NCI-H2107 (cell line): ENCODE measurements around the gene TBC1D8.

ENCODE experiments used
- DNase-seq: peaks from one replicate; lab custom pipeline; 2025; lab: John Stamatoyannopoulos, UW

TBC1D8 gene

DNA sequence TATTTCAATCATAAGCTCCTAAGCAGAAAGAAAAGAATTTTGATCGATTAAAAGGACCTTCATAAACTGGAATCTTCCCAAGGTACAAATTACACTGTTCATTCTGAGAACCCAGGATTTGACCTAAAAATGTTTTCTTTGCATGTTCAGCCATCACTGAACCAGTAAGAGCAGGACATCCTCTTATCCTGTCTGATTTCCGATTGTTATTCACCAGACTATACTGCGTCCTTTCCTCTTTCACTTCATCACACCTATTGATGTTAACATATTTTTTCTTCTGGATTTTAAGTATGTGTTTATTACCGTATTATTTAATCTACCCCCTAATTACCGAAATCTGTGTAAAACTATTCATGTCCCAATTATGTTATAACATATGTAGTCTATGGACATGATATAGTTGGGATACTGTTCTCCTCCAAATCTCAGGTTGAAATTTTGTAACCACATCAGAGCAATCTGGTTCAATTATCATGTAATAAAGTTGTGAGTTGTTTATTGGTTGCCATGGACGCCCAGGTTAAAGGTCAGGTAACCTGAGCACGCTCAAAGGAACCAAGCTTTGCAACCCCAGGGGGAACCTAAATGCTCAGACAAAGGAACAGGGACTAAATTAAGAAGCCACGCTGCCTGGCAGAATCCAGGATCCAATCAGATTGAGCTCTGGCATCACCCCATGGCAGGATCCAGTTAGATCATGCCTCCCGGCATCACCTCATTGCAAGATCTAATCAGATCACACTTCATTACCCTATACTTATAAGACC lies 11.6 kb upstream of the TBC1D8 start:
- no peak for DNase-seq

DNA sequence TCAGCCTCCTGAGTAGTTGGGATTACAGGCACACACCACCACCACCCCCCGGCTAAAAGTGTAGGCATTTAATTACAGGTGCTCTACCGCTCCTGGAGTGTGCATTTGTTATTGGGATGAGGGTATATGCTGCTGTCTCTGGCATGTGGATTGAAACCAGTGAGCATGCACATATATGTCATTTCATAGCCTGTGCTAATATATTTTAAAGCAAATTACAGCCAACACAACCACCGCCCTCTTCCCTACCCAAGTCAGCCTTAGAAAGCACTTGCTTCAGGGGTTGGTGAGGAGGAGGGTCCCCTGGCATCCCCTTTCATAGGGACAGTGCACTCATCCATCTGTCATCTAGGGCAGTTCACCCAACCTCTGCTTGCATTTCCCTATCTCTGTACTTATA lies 10.5 kb upstream of the TBC1D8 start:
- DNase-seq: no peak

DNA sequence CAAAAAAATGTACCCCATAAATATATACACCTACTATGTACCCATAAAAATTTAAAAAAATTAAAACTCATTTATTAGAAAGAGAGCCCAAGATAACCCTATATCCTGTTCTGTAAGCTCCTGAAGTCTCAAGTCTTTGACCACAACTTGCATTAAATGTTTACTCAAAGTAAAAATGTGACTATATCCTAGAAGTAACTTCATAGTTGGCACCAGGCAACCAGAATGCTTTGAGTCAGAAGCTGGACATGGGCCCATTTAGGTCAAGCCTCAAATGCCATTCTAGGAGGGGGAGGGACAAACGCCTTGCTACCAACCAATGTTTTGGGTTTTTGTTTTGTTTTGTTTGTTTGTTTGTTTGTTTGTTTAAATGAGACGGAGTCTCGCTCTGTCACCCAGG lies 9.3 kb upstream of the TBC1D8 start:
- DNase-seq: no peak

DNA sequence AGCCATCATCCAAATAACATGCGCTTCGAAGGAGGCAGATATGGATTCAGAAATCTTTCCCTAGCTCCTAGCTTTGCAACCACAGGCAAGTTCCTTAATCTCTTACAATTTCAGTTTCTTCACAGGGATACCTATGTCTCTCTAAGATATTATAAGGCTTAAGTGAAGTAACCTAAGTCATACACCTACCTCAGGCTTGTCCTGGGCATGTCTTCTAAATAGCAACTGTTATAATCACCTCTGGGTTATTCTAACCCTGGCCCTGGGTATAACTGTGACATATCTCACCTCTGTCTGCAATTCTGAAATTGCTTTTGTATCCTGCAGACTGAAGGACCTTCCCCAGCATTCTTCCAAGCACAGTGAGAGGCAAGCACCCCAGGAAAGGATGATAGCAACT lies 8.3 kb upstream of the TBC1D8 start:
- DNase-seq: no peak

DNA sequence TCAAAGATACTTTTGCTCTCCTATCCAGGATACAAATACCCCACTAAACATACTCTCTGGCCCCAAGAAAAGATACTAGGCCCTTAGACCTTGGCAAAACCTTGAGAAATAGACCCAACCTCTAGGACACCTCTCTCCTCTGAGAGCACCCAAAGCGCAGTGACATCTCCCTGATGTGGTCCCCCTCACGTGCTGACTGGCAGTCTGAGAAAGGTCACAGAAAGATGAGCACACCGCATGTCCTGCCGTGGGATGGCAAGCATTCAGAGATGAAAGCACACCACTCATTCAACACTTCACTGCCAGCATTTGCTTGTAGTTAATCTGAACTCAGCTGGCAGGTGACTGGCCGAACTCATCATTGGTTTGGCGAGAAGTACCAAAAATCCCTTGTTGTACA lies 6.1 kb upstream of the TBC1D8 start:
- no peak for DNase-seq

DNA sequence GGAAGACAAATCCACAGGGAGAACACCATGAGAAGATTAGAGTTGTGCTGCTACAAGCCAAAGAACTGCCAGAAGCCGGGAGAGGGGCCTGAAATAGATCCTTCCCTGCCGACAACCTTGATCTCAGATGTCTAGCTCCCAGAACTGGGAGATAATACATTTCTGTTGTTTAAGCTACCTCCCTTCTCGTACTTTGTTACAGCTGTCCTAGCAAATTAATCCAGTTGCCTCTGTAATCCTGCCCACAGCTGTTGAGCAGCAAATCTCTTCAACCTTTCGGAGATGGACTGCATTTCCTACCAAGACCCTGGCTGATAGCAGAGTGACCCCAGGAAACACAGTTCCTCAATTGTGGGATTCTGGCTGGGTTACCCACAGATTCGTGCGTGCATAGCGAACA lies 2.6 kb upstream of the TBC1D8 start:
- no peak for DNase-seq

DNA sequence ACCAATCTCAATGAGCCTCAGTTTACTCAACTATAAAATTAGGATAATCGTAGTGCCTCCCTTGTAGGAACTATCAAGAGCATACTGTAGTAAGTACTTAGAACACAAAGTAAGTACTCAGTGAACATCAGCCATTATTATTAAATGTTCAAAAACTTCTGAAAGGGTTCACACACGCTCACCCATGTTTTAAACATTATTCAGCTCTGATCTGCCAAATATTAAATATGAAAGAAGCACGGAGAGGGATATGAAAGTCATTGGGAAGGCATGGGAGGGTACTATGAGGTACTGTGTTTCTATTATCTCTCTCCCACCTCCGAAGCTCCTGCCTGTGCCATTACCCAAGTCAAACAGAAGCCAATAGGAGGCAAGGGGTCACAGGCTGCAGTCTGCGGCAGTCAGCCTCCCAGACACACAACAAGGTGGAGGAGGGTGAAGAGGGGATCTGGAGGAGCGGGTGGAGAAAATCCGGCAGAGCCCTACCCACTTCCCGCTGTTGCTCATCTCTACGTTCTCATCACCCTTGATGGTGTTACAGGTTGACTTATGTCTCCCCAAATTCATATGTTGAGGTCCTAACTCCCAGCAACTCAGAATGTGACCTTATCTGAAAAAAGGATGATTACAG lies 2.0 kb upstream of the TBC1D8 start:
- DNase-seq: no peak

DNA sequence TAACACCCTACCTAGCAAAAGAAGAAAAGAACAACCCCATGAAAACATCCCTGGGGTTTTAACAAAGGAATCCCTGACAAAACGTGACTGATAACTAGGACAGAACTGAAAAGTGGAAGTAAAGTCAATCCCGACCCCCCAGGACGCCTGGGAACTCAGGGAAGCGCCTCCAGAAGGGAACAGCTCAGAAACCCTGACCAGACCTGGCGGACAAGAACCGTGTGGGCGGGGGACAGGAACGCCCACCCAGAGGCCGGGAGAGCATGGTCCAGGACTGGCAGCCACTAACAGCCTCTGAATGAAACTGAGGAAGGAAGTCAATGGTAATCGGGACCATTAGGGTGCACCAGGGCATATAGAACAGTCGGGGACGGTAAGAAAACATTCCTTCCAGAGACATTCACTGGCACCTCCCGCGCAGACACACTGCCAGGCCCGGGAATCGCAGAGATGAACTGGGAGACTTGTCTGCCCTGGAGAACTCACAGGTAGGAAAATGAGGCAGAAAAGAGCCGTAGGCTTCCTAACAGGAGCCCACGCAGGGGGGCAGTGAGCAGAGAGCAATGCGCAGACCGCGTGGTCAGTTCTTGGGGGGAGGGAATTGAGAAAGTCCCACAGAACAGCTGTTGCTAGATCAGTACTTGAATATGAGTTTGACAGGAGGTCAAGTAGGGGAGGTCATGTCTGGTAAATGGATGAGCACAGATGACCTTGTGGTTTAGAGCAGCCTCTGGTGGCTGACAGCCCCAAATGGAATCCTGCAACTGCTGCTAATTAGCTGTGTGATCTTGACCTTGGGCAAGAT lies 1.3 kb upstream of the TBC1D8 start:
- DNase-seq: no peak

DNA sequence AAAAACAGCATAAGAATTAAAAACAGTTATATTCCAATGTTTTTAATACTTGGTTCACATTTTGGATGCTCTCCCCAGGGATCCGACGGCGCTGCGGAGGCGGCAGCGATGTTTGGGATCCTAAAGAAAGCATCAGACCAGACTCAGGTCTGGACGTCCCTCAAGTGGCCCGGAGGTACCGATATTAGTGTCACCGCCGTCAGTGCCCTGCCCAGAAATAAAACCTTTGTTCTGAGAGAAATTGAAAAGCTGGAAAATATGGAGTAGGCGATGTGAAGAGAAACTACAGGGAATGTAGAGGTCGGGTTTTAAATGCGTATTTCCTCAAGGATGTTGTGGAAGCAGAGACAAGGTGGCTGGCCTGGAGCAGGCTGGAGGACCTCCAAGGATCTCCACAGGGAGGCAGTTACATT lies 683 bp upstream of the TBC1D8 start:
- DNase-seq: no peak

DNA sequence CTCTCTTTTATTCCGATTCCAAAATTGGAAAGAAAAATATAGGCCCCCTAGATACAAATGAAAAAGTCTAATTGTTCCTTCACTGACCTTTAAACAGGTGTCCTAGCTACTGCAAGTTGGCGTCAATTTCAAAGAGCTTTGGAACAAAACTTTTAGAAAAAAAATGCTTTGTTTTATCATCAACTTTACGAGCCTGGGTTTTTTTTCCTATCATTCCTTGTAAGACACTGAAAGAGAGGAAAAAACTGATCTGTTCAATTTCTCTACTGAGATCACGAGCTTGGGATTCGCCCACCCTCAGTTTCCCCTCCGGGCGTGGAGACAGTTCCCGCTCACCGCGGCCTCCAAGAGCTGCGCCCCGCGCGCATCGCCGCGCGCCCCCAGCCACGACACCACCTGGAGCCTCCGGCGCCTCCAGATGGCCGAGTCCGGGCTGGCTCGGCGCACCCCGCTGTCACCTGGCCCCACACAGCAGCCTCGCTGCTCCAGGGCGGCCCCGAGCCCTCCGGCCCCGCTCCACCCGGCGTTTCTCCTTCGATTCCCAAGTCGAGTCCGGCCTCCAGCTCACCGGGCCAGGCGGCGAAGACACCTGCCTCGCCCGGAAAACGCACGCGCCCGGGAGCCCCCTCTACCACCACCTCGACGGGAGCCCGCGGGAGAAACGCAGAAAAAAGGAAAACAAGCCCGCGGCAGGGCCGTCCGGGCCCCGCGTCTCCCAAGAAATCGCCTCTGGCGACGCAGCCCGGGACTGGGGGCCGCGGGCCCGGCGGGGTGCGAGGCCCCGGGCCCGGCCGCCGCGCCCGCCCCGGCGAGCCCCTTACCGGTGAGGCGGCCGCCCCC lies 656 bp downstream of the TBC1D8 start:
- DNase-seq: no peak

DNA sequence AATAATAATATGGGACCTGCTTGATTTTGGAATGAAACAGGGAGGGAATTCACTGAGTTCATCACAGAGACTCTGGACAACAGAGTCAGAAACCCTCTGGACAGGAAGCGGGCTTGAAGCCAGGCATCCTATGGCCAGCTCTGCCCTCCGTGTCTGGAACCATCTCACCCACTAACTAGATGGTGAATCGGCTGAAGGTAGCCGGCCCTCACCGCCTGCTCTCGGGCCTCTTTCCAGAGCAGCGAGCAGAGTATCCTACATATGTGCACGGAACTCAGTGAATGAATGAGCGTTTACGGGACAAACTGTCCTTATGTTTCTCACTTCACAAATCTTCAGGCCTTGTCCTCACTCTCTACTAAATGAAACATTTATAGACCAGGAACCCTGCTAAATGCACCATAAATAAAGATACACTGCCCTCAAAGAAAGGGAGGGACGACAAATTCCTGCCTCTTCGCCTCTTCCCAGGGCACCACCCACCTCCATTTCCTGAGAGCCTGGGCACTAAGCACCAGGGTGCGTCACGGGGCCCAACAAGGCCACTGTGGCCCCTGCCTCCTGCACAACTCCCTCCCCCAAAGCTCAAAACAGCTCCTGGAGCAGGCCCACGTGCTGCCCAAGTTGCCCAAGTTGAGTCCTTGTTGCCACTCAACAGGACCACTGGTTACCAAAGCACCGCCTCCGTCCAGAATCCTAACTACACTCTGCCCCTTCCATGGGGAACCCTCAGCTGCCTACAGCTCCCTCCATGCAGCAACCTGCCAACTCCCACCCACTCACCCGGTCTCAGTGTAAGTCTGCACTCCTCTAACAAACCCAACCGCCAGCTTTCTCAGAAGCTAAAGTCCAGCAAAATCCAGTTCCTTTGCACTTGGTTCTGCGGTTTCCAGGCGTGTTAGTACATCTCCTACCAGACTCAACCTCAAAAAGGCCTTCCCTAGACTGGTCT lies 1.7 kb downstream of the TBC1D8 start:
- DNase-seq: no peak

DNA sequence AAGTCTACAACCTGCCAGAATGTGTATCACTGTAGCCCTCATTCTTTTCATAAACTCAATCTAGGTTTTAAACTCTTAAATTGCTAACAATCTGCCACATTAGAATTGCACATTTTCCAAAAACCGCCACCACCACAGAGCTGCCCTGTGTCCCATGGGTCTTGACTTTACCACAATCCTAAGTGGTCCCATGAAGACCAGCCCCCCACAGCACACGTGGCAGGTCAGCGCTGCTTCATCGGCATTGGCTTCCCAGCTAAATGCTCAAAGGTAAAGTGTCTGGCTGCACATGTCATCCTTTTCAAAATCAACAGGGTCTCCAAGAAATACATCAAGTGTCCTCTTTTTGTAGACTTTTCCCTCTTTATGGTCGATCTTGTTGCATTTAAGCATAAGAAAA lies 2.4 kb downstream of the TBC1D8 start:
- no peak for DNase-seq

DNA sequence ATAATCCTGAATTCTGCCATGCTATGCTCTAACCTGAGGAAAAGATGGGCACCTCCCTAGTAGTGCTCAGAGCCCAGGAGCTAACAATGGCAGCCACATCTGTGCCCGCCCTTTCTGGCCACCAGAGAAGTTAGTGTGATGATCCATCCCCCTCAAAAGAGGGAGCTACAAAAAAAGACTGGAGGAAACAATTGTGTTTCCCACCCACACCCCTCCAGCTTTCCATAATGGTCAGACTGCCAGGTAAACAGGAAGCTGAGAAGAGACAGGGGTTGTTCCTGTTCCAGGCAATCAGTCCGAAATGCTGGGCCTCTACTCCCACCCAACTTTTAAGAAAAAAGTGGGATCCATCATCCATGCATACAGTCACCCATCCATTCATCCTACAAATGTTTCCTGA lies 3.2 kb downstream of the TBC1D8 start:
- no peak for DNase-seq

DNA sequence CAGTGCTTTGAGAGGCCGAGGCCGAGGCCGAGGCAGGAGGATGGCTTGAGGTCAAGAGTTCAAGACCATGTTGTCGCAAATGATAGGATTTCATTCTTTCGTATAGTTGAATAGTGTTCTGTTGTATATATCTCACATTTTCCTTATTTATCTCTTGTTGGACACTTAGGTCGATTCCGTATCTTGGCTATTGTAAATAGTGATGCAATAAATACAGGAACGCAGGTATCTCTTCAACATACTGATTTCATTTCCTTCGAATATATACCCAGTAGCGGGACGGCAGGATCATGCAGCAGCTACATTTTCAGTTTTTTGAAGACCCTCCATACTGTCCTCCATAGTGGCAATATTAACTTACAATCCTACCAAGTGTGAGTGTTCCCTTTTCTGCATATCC lies 4.1 kb downstream of the TBC1D8 start:
- no peak for DNase-seq

DNA sequence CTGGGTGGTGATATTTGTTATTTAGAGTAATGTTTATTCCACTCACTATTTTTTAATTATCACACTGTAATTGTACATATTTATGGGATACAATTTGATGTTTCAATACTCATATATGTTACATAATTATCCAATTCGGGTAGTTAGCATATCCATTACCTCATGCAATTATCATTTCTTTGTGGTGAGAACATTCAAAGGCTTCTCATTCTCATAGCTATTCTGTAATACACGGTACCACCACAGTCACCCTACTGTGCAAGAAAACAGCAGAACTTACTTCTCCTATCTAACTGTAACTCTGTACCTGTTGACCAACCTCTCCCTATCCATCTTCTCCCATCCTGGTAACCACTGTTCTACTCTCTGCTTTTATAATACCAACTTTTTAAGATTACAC lies 4.6 kb downstream of the TBC1D8 start:
- no peak for DNase-seq

DNA sequence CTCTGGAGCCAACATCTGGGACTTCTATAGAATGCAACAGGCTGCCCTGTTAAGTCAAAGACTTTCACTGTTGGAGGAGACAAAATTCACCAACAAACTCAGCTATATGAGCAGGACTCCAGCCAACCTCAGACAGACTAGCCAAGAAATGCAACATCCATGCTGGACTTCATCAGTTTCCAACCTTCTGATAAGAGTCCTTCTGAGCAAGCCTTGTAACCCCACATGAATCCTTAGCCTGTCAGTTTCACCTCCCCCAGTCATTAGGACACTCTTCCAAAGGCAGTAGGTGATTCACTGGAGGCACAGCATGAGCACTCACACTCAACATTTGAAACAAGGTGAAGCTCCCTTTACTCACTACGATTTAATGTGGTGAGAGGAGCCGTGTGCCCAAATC lies 5.8 kb downstream of the TBC1D8 start:
- DNase-seq: no peak

DNA sequence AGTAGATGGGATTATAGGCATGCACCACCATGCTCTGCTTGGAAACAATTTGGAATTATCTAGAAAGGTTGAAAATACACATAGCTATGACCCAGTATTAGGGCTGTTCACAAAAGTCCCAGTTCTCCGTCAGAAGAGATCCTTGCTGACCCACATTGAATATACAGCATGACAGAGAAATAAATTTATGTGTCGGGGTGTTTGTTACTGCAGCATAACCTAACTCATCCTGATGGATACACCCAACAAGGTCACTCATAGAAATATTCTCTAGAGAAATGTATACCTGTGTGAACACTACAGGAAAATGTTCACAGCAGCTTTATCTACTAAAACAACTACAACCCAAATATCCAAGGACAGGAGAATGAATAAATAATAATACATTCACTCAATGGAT lies 9.0 kb downstream of the TBC1D8 start:
- no peak for DNase-seq

DNA sequence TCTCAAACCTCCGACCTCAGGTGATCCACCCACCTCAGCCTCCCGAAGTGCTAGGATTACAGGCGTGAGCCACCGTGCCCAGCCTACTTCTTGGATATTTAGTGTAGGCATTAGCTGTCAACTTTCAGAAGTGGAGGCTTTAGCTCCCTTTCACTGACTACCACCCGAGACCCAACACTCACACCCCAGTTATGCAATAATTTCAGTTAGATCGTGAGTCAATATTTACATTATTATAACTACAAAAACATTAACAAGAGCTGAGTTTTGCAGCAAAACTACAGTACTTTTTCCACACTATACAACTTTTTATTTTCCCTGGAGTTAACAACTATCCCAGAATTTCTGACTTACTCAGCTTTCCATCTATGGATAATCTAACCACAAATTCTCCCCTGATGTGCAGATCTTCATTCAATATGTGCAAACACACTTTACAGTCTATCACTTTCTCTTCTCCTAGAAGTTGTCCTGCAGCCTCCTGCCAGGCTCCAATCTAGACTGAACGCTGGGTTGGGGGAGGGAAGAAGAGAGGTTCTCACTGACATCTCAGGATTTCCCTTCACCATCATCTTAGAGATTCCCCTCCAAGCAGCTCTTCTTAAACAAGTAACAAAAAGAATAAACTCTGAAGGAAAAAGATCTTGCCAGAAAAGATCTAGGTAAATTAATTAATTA lies 10.1 kb downstream of the TBC1D8 start:
- DNase-seq: no peak

DNA sequence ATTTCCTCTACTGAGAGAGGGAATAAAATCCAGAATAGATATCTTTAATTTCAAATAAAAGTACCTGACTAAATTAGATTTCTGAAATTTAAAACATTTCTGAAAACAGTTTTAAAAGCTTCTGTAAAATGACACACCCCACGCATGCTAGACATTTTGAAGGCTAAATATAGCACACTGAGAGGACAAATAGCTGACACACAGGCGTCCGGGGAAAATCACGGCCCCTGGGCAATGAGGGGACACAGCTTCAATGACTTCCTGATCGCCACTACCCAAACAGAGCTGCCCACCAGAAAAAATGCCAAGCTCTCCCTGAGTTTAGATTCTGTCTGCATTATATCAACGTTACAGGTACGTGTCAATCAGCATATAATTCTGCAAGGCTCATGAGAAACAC lies 10.9 kb downstream of the TBC1D8 start:
- DNase-seq: no peak

DNA sequence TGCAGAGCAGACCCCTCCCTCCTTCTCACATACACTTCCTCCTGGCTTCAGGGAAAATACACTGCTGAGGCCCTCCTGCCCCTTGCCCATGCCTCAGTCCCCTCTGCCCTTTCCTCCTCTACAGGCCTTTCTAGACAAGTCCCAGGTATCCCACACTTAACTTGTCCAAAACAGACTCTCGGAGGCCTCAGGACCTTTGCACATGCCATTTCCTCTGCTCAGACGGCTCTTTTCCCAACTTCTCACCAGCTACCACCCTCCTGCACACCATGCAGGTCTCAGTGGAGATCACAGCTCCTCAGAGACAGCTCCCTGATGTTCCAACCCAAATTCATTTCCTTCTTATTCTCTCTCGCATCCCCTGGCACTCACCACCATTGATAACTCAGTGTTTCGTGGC lies 11.7 kb downstream of the TBC1D8 start:
- DNase-seq: no peak
